Adrenal gland (tissue), 12 donors: Measurements from ENCODE around the gene ATP13A2. TPM values are rescaled to one million over a fixed set of nuclear protein-coding genes. Genes with fewer than 3 reads are reported as not detected.

ENCODE experiments used
- DNase-seq, 7 donors: peaks; one replicate each; pipeline ENCODE4 v3.0.0-alpha.2; 2019 to 2020
- H3K27ac ChIP-seq, 5 donors: fragments of 200-600 bp; sonication (generic) in 4 of 5; 1 replicate in 3 of 5; 2 replicates in 2 of 5; pipeline versions ENCODE4 v1.5.1 to v1.8.0; 2016 to 2020; ENCODE audit warnings: mild to moderate bottlenecking in 1 of 5
- H3K27me3 ChIP-seq: fragments of 200-600 bp; 2 replicates; pipeline ENCODE4 v1.8.0; 2021
- H3K36me3 ChIP-seq, 2 donors: fragments of 200-600 bp; replicated peaks in 1 of 2; 1 replicate in 1 of 2; 2 replicates in 1 of 2; pipeline versions ENCODE4 v1.5.1 to v1.8.0; 2018 to 2022
- H3K4me1 ChIP-seq, 2 donors: fragments of 200-600 bp; replicated peaks in 1 of 2; 1 replicate in 1 of 2; 2 replicates in 1 of 2; pipeline versions ENCODE4 v1.5.1 to v1.8.0; 2018 to 2021
- H3K4me3 ChIP-seq, 4 donors: fragments of 200-600 bp; sonication (generic) in 3 of 4; one replicate each; pipeline ENCODE4 v1.5.1; 2016 to 2018
- H3K9me3 ChIP-seq, 3 donors: fragments of 200-600 bp; sonication (generic) in 1 of 3; replicated peaks in 1 of 3; 1 replicate in 2 of 3; 2 replicates in 1 of 3; pipeline versions ENCODE4 v1.5.1 to v1.8.0; 2016 to 2021
- POLR2A ChIP-seq, 2 donors: fragments of 450-650 bp; IDR thresholded peaks; one replicate each; pipeline ENCODE4 v1.6.1; 2017; ENCODE audit warnings: antibody characterized with exemption in 2 of 2, mild to moderate bottlenecking in 2 of 2, moderate library complexity in 1 of 2
- WGBS, 4 donors: extraction: QIAGEN DNeasy Blood & Tissue Kit in 2 of 4; methylation state at CpG; one replicate each; pipeline versions ENCODE4 v1.1.5 to v1.1.7; 2013 to 2017; 5-methylcytosine and 5-hydroxymethylcytosine counted together
- intact Hi-C, 2 donors: fragments of 100-400 bp; cut with DNase I; formaldehyde crosslinking; loops; one replicate each; pipeline versions ENCODE4 v1.14.1 to v1.15.0; 2022 to 2023
- polyA plus RNA-seq, 3 donors: library from polyadenylated mRNA; stranded (reverse); fragments of 200-250 nt in 2 of 3; fragments of 350-450 nt in 1 of 3; fragmentation: Illumina TruSeq in 1 of 3; extraction: RNeasy Lipid Tissue Mini Kit (QIAGEN cat#74804) in 1 of 3; gene quantifications; one replicate each; pipeline ENCODE4 v1.2.3, GENCODE V29; 2013 to 2014
- total RNA-seq, 9 donors: library from RNA; depleted of rRNA in 4 of 9; stranded (reverse); fragments of >200 nt in 4 of 9; fragments of 120-200 nt in 1 of 9; fragmentation: NEBNext Ultra II Directional in 1 of 9; extraction: Animal tissue kit (Norgen Biotek cat#: 25700) in 1 of 9; gene quantifications; one replicate each; pipeline versions ENCODE4 v1.1.0 to v1.2.4, GENCODE V29; 2013 to 2023
- TF ChIP-seq, protein P1 (sequence below), 6 experiments: fragments of 450-650 bp in 4 of 6; fragments of 200-600 bp in 2 of 6; sonication (generic) in 1 of 6; IDR thresholded peaks; 1 replicate in 5 of 6; 2 replicates in 1 of 6; pipeline versions ENCODE4 v1.5.1 to v1.8.0; 2016 to 2021; ENCODE audit warnings: antibody characterized with exemption in 6 of 6, mild to moderate bottlenecking in 2 of 6, moderate library complexity in 1 of 6
- donor health status: healthy with polysubstance abuse.
- donor health status: Bipolar disorder and iron deficiency.
- donor health status: DM: yes; HTN: yes; CAD: no.
- donor health status: DM: no; HTN: no; CAD: no.
- donor health status: DM: no; HTN: no; CAD: no.
- donor health status: DM: yes; HTN: yes; CAD: no.

Gene ATP13A2
- total and polyA plus RNA-seq, 12 donors = 6.0 to 82.4 (median 40.0) TPM

DNA sequence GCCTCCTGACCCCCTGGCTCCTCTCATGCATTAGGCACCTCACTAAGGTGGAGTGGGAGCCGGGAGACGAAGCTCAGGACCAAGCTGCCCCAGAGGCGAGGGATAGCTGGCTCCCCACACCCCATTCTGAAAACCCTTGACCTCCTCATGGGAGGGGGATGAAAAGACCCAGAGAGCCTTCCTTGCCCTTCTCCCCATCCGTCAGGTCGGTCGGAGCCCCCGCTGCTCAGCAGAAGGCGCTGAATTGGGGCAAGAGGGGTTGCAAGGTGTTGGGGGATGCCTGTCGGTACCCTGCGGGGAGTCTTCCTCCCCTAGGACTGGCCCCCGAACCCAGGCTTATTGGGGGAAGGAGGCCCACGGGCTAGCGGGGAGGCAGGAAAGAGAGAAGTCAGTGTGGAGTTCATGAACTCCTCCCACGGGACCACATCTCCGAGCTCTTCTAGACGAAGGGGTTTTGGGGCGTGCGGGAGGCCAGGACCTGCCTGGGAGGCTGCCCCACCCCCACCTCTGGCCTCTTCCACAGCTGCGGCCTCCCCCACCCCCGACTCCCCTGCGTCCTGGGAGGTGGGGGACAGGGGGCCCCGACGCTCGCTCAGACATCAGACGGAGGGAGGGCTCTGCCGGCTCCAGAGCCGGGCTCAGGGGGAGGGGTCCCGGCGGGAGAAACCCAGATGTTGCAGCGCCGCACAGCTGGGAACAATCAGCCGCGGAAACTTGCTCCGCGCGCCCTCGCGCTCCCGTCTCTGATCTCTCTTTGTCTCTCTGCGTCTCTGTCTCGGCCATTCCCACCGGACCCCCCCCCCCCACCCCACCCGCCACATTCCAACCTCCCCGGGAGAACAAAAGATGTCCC lies 32.0 kb downstream of the ATP13A2 start:
- no peak for TF ChIP-seq POLR2A (IDR thresholded peaks at IDR 0.05)
- TF ChIP-seq, protein P1, sequence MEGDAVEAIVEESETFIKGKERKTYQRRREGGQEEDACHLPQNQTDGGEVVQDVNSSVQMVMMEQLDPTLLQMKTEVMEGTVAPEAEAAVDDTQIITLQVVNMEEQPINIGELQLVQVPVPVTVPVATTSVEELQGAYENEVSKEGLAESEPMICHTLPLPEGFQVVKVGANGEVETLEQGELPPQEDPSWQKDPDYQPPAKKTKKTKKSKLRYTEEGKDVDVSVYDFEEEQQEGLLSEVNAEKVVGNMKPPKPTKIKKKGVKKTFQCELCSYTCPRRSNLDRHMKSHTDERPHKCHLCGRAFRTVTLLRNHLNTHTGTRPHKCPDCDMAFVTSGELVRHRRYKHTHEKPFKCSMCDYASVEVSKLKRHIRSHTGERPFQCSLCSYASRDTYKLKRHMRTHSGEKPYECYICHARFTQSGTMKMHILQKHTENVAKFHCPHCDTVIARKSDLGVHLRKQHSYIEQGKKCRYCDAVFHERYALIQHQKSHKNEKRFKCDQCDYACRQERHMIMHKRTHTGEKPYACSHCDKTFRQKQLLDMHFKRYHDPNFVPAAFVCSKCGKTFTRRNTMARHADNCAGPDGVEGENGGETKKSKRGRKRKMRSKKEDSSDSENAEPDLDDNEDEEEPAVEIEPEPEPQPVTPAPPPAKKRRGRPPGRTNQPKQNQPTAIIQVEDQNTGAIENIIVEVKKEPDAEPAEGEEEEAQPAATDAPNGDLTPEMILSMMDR (IDR thresholded peaks at IDR 0.05) = no peak
- no peaks in the 10 kb centered on the region for H3K36me3 ChIP-seq
- WGBS, 4 donors = 19 to 32% (median 24%) methylated on average over 24 to 44 of the region's 44 CpGs
- peak overlapping the region in 2 of 5 donors; percentile 69 to 80 for H3K27ac ChIP-seq
- peak overlapping the region in 1 of 4 donors; percentile 53 for H3K4me3 ChIP-seq
- peaks cover 5% of the 10 kb centered on the region for H3K27me3 ChIP-seq
- no peaks in the 10 kb centered on the region for H3K4me1 ChIP-seq
- no peaks in the 10 kb centered on the region for H3K9me3 ChIP-seq
- no peak for DNase-seq
- intact Hi-C loops = no loop called here

DNA sequence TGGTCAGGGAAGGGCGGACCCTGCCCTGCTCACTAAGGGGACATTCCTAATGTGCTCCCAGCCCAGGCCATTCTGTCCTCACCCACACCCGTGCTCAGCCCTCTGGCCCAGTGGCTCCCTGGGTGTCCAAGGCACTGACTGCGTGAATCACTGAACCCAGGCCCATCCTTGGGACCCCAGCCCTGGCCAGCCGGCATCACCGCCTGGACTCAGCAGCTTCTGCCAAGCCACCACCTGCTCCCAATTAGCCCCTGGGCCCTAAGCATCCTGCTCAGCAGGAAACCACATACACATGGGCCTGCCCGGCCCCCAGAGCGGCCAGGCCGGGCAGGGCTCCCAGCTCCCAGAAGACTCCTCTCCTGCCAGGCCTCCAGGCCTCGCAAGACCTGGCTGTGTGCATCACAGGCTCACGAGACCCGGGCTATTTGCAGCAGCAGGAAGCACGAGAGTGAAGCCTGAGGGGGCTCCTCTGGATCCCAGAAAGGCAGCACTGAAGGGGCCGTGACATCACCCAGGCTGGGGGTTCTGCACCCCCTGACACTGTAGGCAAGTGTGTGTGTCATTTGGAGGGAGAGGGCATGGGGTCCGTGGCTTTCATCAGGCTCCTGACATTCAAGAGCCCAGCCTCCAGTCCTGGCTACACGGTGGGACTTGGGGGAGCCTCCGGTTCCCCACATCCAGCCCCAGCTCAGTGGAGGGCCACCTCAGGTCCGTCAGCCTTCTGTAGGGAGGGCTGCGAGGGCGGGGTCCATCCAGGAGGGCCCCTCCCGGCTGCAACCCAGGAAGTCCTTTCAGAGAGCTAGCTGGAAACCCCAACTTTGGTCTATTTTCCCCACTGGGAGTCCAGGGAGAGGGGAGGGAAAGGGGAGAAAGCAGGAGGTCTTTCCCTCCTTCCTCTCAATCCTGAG lies 32.9 kb downstream of the ATP13A2 start:
- WGBS, 4 donors = 66 to 80% (median 68%) methylated on average over 1 to 20 of the region's 20 CpGs
- H3K36me3 ChIP-seq = no peaks in the 10 kb centered on the region
- peak overlapping the region in 2 of 5 donors; percentile 69 to 80 for H3K27ac ChIP-seq
- peak in 3 of 7 donors; percentile 22 to 71 (median 29) for DNase-seq
- H3K27me3 ChIP-seq = peaks cover 5% of the 10 kb centered on the region
- H3K4me1 ChIP-seq = no peaks in the 10 kb centered on the region
- TF ChIP-seq, protein P1 (IDR thresholded peaks at IDR 0.05) = no peak
- no peak overlapping the region for H3K4me3 ChIP-seq
- intact Hi-C loops = no loop called here
- H3K9me3 ChIP-seq = no peaks in the 10 kb centered on the region

DNA sequence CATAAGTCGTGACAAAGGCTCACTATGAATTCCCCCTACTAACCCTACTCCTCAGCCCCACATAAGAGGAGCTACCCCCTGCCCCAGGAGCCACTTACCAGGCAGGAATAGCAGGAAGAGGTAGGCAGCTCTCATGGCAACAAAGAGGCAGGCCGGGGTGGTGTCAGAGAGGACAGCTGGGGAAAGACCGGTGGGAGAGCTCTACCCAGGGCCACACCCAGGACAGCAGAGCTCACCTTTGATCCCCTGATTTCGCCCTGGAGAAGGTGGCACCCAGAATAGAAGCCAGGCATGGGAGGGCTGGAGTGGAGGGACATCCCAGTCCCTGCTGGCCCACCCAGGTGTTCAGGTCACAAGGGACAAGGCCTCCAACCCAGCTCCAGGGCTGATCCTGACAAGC lies 33.6 kb downstream of the ATP13A2 start:
- H3K27ac ChIP-seq = peak overlapping the region in 2 of 5 donors; percentile 69 to 80
- no peaks in the 10 kb centered on the region for H3K4me1 ChIP-seq
- DNase-seq = no peak
- intact Hi-C loops = no loop called here
- peaks cover 5% of the 10 kb centered on the region for H3K27me3 ChIP-seq
- H3K4me3 ChIP-seq = no peak overlapping the region
- no peaks in the 10 kb centered on the region for H3K36me3 ChIP-seq
- WGBS, 4 donors = 78 to 96% (median 89%) methylated on average over 3 to 4 of the region's 4 CpGs
- TF ChIP-seq, protein P1 (IDR thresholded peaks at IDR 0.05) = no peak
- no peak for TF ChIP-seq POLR2A (IDR thresholded peaks at IDR 0.05)
- no peaks in the 10 kb centered on the region for H3K9me3 ChIP-seq

DNA sequence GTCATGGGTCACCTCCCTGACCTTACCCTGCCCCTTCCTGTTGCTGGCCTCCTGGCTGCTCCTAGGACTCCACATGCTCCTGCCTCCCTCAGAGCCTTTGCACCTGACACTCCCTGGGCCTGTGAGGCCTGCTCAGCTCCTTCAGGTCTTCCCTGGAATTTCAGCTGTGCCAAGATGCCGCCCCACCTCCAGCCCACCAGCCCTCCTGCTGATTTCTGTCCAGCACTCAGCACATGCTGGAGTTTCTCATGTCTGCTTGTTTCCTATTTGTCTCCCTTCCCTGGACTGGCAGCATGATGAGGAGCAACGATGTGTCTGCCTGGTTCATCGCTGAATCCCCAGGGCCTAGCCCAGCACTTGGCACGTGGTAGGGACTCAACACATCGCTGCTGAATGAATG lies 34.4 kb downstream of the ATP13A2 start:
- no peak for DNase-seq
- Histone ChIP-seq H3K4me1 (no peaks in the 10 kb centered on the region), H3K36me3 (no peaks in the 10 kb centered on the region), H3K27me3 (peaks cover 5% of the 10 kb centered on the region), H3K27ac (no peak overlapping the region), H3K4me3 (no peak overlapping the region), H3K9me3 (no peaks in the 10 kb centered on the region)
- 91 to 96% (median 93%) methylated on average over 4 to 5 of the region's 5 CpGs for WGBS, 4 donors
- intact Hi-C loops = no loop called here
- TF ChIP-seq POLR2A (IDR thresholded peaks at IDR 0.05) = no peak
- TF ChIP-seq, protein P1 (IDR thresholded peaks at IDR 0.05) = no peak
